Breast epithelium (tissue), 3 donors: Measurements from ENCODE around the gene RIN1.

Experiments used
- POLR2A ChIP-seq: fragments of 450-650 bp; IDR thresholded peaks from one replicate; pipeline ENCODE4 v1.6.1; 2016; ENCODE audit warnings: antibody characterized with exemption, mild to moderate bottlenecking, moderate library complexity
- POLR2AphosphoS5 ChIP-seq, 3 donors: sonication (generic); formaldehyde crosslinking; IDR thresholded peaks; one replicate each; pipeline ENCODE4 v1.6.1; 2017; ENCODE audit warnings: antibody characterized with exemption in 3 of 3
- TF ChIP-seq, protein P1 (sequence below), 3 donors: fragments of 450-650 bp; IDR thresholded peaks; one replicate each; pipeline ENCODE4 v1.5.1; 2016 to 2017; ENCODE audit warnings: antibody characterized with exemption in 3 of 3, mild to moderate bottlenecking in 3 of 3, moderate library complexity in 3 of 3

DNA sequence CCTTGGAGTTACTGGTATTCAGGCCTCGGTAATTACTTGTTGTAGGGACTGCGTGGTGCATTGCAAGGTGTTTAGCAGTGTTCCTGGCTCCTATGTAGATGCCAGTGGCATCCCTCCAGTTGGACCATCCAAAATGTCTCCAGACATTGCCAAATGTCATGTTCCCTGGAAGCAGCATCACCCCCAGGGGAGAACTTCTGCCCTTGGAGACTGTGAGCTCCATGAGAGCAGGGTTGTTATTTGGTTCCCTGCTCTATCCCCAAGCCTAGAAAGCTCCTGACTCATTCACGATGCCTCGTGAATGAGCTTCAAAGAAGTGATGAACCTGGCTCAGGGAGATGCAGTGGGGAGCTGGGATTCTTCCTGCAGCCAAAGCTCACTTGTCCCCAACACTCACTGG is 14.6 kb downstream of the RIN1 start:
- TF ChIP-seq POLR2A (no peak), POLR2AphosphoS5 (IDR thresholded peaks at IDR 0.05) (no peak)
- TF ChIP-seq, protein P1, sequence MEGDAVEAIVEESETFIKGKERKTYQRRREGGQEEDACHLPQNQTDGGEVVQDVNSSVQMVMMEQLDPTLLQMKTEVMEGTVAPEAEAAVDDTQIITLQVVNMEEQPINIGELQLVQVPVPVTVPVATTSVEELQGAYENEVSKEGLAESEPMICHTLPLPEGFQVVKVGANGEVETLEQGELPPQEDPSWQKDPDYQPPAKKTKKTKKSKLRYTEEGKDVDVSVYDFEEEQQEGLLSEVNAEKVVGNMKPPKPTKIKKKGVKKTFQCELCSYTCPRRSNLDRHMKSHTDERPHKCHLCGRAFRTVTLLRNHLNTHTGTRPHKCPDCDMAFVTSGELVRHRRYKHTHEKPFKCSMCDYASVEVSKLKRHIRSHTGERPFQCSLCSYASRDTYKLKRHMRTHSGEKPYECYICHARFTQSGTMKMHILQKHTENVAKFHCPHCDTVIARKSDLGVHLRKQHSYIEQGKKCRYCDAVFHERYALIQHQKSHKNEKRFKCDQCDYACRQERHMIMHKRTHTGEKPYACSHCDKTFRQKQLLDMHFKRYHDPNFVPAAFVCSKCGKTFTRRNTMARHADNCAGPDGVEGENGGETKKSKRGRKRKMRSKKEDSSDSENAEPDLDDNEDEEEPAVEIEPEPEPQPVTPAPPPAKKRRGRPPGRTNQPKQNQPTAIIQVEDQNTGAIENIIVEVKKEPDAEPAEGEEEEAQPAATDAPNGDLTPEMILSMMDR (IDR thresholded peaks at IDR 0.05), result no peak
